ENCODE data around the gene LITAF.

The LITAF gene

DNA sequence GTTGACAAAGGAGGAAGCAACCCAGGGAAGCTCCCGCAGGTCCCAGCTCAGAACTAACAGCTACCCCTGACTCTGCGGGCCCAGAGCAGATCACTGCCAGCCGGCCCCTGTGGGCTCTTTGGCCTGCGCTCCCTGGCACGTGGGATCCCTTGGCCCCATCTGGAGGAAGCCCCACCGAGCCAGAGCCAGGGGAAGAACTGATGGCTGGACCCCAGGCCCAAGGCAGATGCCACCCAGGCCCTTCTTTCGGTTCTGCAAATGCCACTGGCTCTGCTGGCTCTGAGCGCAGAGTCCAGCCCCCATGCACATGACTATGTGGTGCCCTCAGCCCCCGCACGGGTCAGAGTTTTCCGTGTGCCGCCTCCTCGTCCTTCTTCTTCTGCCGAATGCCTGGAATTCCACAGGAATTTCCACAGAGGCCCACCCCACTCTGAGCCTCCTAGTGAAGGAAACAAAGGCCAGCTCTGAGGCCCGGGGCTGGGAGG is 45.8 kb upstream of the LITAF start:
- H3K9me2 ChIP-seq (replicated peaks; ENCODE audit: insufficient read depth, low read length): no peaks in the 10 kb centered on the region
- H3K4me3 ChIP-seq (ENCODE audit: insufficient read depth, low read length, poor library complexity, severe bottlenecking): no peak overlapping the region
- H3K9me3 ChIP-seq (ENCODE audit: insufficient read depth, low read length): no peaks in the 10 kb centered on the region
- H3K36me3 ChIP-seq (ENCODE audit: low read length): no peaks in the 10 kb centered on the region
- H3K9ac ChIP-seq (ENCODE audit: low read length): no peak overlapping the region
- no peak overlapping the region for H2AFZ ChIP-seq (ENCODE audit: low read depth, low read length, severe bottlenecking)
- H3K27ac ChIP-seq (ENCODE audit: low read depth, low read length): no peak overlapping the region
- H3K4me2 ChIP-seq (ENCODE audit: low read depth, low read length, poor library complexity, severe bottlenecking): no peak overlapping the region
- H3K27me3 ChIP-seq (ENCODE audit: low read length): no peaks in the 10 kb centered on the region
- TF ChIP-seq, protein P1, sequence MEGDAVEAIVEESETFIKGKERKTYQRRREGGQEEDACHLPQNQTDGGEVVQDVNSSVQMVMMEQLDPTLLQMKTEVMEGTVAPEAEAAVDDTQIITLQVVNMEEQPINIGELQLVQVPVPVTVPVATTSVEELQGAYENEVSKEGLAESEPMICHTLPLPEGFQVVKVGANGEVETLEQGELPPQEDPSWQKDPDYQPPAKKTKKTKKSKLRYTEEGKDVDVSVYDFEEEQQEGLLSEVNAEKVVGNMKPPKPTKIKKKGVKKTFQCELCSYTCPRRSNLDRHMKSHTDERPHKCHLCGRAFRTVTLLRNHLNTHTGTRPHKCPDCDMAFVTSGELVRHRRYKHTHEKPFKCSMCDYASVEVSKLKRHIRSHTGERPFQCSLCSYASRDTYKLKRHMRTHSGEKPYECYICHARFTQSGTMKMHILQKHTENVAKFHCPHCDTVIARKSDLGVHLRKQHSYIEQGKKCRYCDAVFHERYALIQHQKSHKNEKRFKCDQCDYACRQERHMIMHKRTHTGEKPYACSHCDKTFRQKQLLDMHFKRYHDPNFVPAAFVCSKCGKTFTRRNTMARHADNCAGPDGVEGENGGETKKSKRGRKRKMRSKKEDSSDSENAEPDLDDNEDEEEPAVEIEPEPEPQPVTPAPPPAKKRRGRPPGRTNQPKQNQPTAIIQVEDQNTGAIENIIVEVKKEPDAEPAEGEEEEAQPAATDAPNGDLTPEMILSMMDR (IDR thresholded peaks at IDR 0.05; ENCODE audit: insufficient read depth, low read length, poor library complexity, severe bottlenecking): no peak
- no peak for TF ChIP-seq EZH2phosphoT487 (conservative IDR thresholded peaks at IDR 0.05; ENCODE audit: low read length)
- H4K20me1 ChIP-seq (ENCODE audit: low read depth, low read length): no peaks in the 10 kb centered on the region
- no peaks in the 10 kb centered on the region for H3K79me2 ChIP-seq (ENCODE audit: insufficient read depth, low read length)
- H3F3A ChIP-seq (ENCODE audit: insufficient read depth): no peaks in the 10 kb centered on the region

DNA sequence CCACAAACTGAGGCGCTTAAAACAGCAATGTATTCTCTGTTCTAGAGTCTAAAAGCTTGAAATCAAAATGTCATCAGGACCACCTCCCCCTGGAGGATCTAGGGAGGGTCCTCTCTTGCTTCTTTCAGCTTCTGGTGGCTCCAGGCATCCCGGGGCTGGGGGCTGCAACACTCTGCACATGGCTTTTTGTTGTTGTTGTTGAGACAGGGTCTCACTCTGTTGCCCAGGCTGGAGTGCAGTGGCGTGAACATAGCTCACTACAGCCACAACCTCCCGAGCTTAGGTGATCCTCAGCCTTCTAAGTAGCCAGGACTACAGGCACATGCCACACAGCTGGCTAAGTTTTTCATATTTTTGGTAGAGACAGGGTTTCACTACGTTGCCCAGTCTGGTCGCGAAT is 44.5 kb upstream of the LITAF start:
- H3K4me2 ChIP-seq (ENCODE audit: low read depth, low read length, poor library complexity, severe bottlenecking): no peak overlapping the region

DNA sequence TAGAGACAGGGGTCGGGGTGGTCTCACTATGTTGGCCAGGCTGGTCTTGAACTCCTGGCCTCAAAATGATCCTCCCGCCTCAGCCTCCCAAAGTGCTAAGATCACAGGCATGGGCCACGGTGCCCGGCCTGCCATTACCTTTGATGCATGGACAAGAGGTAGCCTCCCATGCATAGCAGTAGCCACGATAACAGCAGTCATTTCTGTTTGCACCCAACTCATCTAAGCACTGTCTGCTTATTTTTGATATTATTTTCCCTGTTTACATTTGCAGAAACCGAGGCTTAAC is 44.0 kb upstream of the LITAF start:
- H3K9ac ChIP-seq (ENCODE audit: low read length): no peak overlapping the region
- TF ChIP-seq, protein P1 (IDR thresholded peaks at IDR 0.05; ENCODE audit: insufficient read depth, low read length, poor library complexity, severe bottlenecking): no peak
- TF ChIP-seq EZH2phosphoT487 (conservative IDR thresholded peaks at IDR 0.05; ENCODE audit: low read length): no peak
- H2AFZ ChIP-seq (ENCODE audit: low read depth, low read length, severe bottlenecking): no peak overlapping the region
- no peak overlapping the region for H3K4me2 ChIP-seq (ENCODE audit: low read depth, low read length, poor library complexity, severe bottlenecking)
- H3K36me3 ChIP-seq (ENCODE audit: low read length): no peaks in the 10 kb centered on the region
- H3K79me2 ChIP-seq (ENCODE audit: insufficient read depth, low read length): no peaks in the 10 kb centered on the region
- H3K27ac ChIP-seq (ENCODE audit: low read depth, low read length): no peak overlapping the region
- no peaks in the 10 kb centered on the region for H3K27me3 ChIP-seq (ENCODE audit: low read length)
- no peaks in the 10 kb centered on the region for H3K9me3 ChIP-seq (ENCODE audit: insufficient read depth, low read length)
- no peaks in the 10 kb centered on the region for H4K20me1 ChIP-seq (ENCODE audit: low read depth, low read length)
- no peak overlapping the region for H3K4me3 ChIP-seq (ENCODE audit: insufficient read depth, low read length, poor library complexity, severe bottlenecking)
- no peaks in the 10 kb centered on the region for H3F3A ChIP-seq (ENCODE audit: insufficient read depth)
- no peaks in the 10 kb centered on the region for H3K9me2 ChIP-seq (replicated peaks; ENCODE audit: insufficient read depth, low read length)

More for the DNA sequence above, 44.5 kb upstream of the LITAF start:
- Histone ChIP-seq H4K20me1 (ENCODE audit: low read depth, low read length) (no peaks in the 10 kb centered on the region), H3K9me3 (ENCODE audit: insufficient read depth, low read length) (no peaks in the 10 kb centered on the region), H3K27me3 (ENCODE audit: low read length) (no peaks in the 10 kb centered on the region), H3K9ac (ENCODE audit: low read length) (no peak overlapping the region), H3K9me2 (replicated peaks; ENCODE audit: insufficient read depth, low read length) (no peaks in the 10 kb centered on the region), H3K4me3 (ENCODE audit: insufficient read depth, low read length, poor library complexity, severe bottlenecking) (no peak overlapping the region), H2AFZ (ENCODE audit: low read depth, low read length, severe bottlenecking) (no peak overlapping the region), H3F3A (ENCODE audit: insufficient read depth) (no peaks in the 10 kb centered on the region), H3K27ac (ENCODE audit: low read depth, low read length) (no peak overlapping the region), H3K79me2 (ENCODE audit: insufficient read depth, low read length) (no peaks in the 10 kb centered on the region), H3K36me3 (ENCODE audit: low read length) (no peaks in the 10 kb centered on the region)
- no peak for TF ChIP-seq EZH2phosphoT487 (conservative IDR thresholded peaks at IDR 0.05; ENCODE audit: low read length)
- TF ChIP-seq, protein P1 (IDR thresholded peaks at IDR 0.05; ENCODE audit: insufficient read depth, low read length, poor library complexity, severe bottlenecking): no peak

Data from SU-DHL-6 (cell line).